ENCODE measurements around the gene ATP5MC2.
"Not testable (repeated sequence)": the region's sequence is repeated elsewhere in the genome, so short reads cannot be mapped to it uniquely, and the experiment has no call there.

ATP5MC2 gene

DNA sequence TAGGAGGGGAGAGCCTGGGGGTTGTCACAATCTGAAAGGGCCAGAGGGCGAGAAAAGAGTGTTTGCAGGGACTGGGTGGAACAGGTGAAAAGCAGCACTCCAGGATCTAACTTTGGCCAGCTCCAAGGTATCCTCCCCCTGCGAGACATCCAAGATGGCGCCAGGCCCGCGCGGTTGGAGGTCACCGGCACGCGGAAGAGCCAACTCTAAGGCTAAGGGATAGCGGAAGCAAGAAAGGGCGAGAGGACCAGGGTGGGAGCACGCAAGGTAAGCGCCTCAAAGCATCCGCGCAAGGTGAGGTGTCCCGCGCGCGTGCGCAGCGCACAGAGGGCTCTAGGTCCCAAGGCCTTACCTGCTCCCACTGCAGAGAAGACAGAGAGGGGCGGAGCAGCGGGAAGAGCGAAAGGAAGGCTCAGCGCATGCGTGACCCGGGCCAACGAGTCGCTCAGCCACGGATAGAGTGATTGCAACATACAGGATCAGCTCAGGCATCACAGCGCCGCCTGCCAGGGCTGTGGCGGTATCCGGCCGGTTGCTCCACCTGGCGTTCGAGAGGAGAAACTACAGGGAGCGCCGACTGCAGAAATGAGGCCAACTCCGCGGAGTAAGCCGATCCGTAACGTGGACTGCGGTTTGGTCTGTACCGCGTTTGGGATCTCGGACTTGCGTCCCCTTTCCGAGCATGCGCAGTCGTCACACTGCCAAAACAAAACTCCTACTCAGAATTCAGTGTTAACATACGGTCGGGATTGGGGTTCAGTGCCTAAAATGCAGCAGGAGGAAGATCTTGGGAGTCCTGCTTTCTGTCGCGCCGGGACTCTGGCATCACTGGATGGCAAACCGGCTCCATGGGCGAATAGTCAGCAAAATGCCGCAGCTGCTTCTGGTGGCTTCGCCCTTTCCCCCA lies at the start of gene ATP5MC2:
ATP5MC2 (minus strand) TSS at position 383 of the 907 bp plus-strand sequence. CDS start 3,469 bp downstream, outside the sequence.
- peak; percentile 93 to 99 (median 98) for DNase-seq

DNA sequence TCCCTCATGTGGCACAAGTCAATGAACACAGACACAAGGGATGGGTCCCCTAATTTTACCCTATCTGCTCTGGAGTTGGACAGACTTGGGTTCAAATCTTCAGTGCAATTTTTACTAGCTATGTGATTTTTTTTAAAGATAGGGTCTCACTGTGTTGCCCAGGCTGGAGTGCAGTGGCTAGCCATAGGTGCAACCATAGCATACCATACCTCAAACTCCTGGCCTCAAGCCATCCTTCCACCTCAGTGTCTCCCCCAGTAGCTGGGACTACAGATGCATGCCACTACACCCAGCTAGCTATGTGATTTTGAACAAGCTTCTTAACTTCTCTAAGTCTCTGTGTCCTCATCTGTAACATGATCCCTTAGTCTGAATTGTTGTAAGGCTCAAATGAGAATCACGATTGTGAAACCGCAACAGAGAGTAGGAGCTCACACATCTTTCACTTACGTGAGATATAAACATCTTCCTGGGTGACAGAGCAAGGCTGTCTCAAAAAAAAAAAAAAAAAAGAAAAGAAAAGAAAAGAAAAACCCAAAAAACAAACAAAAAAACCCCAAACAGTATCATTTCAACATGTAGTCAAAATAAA lies 46.7 kb upstream of the ATP5MC2 start:
- no peak for DNase-seq

DNA sequence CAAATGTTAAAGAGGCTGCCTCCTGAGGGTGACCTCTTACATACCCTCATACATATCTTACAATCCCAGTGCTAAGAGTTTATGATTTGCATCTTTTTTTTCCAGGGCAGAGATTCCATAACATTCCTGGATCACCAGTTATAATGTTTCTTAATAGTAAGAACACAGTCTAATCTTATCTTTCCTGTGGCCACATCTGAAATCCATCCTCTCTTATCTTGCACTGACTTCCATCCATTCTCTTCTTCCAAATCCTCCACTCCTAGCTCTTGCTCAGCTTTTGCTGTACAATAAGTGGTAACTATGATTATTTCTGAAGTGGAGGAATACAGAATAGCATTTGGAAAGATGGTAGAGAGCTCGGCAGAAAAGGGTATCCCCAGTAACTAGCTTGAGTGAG lies 45.1 kb upstream of the ATP5MC2 start:
- no peak for DNase-seq

DNA sequence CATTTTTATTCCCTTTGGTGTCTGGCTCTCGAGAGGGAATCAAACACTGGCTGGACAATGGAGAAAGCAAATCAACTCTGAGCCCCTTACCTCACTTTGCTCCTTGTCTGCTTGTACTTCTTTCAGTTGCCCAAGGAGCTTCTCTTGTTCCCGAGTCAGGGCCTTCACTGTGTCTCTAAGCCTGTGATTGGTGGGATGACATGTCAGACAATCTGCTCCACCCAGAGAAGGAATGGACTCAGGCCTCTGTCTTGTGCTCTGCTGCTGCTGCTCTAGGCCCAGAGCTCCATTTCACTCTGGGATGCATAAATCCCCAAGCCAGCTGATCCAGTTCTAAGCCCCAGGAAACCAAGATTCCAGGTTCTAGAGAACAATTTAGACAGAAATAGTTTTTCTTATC lies 43.8 kb upstream of the ATP5MC2 start:
- DNase-seq = no peak

DNA sequence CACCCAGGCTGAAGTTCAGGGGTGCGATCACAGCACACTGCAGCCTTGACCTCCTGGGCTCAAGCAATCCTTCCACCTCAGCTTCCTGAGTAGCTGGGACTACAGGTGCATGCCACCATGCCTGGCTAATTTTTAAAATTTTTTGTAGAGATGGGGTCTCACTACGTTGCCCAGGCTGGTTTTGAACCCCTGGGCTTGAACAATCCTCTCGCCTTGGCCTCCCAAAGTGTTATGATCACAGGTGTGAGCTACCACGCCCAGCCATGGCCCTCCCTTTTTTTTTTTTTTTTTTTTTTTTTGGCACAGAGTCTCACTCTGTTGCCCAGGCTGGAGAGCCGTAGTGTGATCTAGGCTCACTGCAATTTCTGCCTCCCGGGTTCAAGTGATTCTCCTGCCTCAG lies 42.7 kb upstream of the ATP5MC2 start:
- not testable (repeated sequence) for DNase-seq

DNA sequence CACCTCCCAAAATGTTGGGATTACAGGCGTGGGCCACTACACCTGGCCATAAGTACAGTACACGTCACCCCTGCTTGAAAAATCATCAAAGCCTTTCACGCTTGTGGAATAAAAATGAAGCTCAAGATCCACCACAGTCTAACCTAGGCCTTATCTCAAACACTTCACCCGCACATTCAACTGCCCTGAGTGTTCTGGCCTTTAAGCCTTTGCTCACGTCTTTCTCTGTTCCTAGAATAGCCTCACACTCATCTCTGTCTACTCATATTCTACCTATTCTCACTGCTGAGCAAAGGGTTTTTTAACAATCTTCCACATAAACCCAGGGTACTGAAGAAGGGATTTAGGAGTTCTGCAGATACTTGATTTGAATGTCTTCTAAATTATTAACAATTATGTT lies 41.4 kb upstream of the ATP5MC2 start:
- no peak for DNase-seq

DNA sequence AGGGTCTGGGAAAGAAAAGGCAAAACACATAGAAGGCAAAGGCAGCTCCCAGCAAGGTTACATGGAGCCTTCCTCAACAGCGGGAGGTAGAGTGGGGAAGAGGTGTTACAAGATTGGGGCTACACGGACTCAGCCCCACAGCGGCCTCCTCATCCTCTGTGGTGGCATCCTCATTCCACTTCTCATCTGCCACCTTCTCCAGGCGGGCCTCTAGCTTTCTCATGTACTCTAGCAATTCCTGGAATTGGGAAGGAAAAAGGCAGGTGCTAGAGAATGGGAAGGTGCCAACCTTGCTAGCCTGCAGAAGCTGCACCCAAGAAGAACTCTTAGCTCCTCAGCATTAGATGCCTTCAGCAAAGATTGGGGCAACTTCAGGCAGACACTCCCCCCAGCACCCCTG lies 38.1 kb upstream of the ATP5MC2 start:
- no peak for DNase-seq

DNA sequence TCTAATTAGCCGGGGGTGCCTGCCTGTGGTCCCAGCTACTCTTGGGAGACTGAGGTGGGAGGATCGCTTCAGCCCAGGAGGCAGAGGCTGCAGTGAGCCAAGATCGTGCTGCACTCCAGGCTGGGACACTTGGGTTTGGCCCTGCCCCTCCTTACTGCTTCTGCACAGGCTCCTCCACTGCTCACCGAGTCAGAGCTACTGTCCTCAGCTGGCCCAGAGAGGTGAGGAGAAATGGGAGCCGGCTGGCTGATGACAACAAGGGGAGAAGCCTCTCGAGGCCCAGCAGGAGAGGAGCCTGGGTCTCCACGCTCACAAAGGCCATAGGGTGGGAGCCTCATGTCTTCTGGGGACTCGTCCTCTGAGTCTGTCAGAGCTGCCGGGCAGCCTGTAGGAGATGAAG lies 37.6 kb upstream of the ATP5MC2 start:
- DNase-seq = no peak

DNA sequence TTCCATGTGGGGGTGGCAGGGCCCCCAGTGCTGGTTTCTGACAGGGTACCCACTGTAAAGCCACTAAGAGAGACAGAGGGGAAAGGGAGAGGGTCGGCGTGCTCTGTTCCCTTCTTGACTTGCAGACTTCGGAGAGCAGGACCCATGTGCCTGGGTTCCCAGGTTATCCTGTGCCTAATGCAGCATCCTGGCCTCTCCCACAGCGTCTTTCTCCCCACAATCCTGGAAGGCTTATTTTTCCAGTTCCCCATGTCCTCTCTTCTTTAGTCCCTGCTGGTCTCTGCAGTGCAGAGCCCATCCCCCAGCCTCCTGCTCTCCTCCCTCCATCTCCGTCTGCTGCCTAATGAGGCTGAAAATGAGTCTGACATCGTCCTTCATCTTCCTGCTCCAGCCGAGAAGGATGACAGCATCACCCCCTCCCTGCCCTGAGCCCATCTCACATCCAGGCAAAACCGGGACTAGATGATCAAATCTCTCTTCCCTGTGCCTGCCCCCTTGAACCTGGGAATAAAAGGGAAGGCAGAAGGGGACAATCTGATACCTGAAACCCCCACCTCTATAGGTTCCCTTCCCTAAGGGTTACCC lies 36.3 kb upstream of the ATP5MC2 start:
- peak in 1 of 14 donors; percentile 45 for DNase-seq

DNA sequence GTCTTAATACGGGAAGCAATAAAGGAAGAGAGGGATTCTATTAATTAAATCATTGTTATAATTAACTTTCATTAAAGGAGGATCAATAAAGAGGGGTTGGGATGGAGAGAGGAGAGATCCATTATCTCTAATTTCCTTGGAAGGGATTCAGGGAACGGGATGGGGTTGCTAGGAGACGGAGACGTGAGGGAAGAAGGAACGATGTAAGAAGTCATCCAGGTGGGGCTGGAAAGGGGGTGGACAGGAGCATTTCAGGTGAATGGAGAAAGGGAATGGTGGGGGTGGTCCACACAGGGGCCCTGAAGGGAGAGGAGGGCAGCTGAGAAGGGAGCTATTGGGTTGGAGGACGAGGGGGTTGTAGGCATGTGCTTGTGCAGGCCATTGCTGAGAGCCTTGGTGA lies 34.2 kb upstream of the ATP5MC2 start:
- no peak for DNase-seq

DNA sequence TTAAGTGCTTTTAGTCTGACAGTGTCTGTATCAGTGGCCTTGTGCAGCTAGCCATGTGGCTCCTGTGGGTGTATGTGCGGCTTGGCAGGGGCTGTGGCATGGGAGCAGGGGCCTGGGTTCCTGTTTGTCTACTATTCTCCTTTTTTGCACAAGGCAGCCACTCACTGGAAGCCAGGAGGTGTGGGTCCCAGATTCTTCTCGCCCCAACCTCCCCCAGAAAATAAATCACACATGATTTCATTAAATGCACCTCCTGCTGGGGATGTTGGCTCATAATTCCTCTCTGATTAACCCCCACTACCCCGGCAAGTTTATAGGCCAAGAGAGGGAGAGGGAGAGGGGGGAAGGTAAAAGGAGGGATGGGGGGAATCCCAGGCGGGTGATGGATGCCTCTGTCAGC lies 33.8 kb upstream of the ATP5MC2 start:
- peak in 1 of 14 donors; percentile 37 for DNase-seq

DNA sequence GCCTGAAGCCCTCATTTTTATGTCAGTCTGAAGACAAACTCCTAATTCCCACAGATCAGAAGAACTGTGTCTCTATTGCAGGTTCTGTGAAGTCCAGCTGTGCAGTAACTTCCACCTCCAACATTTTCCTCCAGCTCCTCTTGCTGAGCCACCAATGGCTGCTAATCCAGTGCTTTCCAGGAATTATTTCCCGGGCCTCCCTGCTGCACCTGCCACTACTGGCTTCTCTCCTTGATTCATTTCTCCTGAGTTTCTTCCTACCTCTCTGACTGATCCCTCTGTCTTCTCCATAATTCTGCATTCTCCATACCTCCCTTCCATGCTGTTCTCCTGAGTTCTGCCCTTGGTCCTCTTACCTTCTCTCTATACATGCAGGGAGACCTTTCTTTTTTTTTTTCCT lies 30.2 kb upstream of the ATP5MC2 start:
- DNase-seq = no peak

DNA sequence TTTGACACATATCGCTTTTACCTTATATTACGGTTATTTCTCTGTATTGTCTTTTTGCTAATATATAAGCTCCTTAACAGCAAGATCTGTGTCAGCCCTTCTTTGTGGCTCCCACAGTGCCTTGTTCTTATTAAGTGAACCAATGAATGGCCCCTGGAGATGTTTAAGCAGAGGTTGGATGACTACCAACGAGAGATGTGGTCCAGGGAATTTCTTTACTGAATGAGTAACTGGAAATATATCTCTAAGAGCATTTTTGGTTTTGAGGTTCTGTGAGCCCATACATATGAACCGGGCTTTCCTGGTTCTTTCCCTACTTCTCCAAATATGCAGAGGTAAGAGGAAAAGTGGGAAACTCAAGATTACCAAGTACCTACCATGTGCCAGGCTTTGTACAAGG lies 27.9 kb upstream of the ATP5MC2 start:
- no peak for DNase-seq

DNA sequence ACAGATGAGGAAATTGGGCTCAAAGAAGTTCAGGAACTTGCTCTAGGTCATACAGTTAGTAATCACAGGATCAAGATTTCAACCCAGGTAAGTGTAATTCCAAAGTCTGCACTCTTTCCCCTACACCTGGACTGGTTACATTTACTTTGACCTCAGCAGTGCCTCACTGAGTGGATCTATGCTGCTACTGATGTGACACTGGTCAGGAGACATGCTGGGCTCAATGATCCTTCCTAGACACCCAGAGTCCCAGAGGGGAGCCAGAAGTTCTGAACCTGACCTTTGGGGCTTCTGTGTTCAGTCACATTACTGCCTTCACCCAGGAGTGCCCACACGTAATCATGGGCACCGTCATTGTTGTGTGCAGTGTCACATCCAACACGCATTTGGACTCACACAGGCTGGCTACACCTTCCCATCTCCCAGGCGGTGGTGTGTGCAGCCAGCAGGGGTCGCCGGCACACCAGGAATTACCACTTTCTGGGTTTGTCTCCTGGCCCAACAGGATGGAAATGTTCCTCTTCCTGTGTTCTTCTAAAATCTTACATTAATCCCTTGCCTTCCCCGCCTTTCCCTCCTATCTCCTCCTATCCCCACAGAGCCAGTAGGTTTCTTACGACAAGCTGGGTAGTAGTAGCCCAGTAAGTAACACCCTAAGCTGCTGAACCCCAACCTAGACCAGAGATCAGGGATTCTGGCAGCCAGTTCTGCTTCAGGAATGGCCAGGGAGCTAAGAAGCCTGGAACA lies 25.8 kb upstream of the ATP5MC2 start:
- peak in 12 of 14 donors; percentile 19 to 80 (median 55) for DNase-seq

DNA sequence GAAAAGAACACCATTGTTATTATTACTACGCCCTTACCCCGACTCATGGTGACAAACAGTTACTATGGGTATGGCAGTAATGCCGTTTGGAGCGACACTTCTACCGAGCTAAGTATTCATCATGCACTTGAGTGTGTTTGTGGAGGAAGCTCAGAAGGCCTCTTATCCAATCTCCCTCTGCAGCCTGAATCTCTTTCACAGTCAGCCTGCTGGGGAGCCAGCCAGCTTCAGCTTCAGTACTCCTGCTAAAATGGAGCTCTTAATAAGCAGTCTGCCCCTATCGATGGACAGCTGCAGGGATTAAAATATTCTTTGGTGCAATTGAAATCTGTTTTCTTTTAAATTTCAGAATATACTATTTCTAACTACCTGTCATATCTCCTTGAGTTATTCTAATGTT lies 24.7 kb upstream of the ATP5MC2 start:
- peak in 1 of 14 donors; percentile 16 for DNase-seq

DNA sequence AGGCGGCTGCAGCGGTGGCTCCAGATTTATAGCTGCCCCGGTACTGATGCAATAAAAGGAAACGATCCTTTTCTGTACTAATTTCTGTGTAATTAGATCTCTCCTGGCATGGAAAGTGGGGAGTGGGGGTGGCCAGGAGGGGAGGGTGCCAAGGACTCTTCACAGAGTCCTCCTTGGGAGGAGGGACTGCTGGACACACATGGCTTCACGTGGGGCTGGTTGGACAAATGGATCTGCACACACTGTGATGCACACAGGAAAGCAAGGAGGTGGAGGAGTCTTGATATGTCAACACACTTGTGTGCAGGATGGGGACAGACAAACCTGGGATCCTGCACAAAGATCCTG lies 23.8 kb upstream of the ATP5MC2 start:
- DNase-seq = no peak

DNA sequence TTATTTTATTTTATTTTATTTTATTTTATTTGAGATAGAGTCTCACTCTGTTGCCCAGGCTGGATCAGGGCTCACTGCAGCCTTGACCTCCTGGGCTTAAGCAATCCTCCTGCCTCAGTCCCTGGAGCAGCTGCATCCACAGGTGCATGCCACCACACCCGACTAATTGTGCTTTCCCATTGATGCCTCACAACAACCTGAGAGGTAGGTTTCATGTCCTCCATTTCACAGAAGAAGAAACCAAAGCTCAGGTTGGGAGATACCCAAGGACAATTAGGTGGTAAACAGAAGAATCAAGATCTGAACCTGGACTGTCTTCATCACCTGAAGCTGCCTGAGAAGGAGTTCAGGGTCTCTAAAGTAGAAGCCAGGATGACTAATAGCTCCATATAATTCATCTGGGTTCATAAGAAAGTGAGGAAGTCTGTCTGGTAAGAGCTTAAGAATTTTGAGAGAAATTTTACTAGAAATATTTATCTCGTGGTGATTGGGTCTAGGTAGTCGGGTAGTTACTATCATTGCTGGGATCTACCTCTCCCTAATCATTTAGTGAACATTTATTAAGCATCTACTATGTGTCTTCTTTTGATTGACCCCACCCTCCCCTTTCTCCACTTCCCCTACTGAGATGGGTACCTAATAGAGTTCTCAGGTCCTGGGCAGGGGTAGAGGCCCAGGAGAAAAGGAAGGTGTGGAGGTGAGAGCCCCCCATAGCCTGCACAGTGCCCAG lies 23.2 kb upstream of the ATP5MC2 start:
- DNase-seq = no peak

DNA sequence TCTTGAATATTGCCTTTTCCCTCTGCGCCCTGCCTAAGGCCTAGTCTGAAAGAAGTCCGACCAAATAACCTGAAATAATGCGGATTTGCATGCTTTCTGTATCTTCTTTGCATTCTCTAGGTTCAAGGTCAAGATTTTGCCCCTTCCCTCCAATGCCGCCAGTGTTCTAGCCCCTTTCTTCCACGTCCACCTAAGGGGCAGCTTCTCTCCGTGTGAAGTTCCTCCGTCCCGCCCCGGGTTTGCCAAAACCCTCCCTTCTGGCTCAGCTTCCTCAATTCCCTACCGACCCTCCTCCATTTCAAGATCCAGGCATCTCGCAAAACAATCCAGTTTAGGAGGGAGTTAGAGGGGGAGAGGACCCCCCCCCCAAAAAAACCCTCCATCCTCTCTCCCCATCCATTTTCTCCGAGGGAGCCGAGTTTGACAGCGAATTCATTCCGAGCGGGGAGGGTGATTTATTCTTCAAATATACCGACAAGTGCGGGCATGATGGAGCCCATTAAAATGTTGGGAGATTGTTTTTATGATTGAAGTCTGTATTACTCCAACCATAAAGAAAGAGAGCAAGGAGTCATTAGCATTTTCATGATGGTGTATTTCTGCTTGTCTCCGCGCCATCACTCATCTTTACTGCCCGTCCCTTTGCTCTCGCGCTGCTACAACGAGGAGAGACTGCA lies 20.9 kb upstream of the ATP5MC2 start:
- DNase-seq = no peak

DNA sequence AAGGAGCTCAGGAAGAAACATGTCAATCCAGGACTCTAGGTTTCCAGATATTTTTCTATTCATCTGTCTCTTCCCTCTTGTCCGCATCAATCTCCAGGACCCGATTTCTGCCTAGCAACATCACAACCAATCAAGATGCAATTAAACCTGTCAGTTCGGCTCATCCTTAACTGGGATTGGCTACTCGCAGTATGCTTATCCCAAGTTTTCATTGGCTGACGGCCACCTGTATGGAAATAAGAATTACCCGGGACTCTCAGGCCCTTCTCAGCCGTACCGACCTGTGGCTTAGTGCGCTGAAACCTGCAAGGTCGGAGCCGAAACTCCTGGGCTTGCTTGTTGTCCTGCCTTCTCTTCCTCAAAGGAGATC lies 20.4 kb upstream of the ATP5MC2 start:
- DNase-seq = peak in 12 of 14 donors; percentile 37 to 93 (median 56)

DNA sequence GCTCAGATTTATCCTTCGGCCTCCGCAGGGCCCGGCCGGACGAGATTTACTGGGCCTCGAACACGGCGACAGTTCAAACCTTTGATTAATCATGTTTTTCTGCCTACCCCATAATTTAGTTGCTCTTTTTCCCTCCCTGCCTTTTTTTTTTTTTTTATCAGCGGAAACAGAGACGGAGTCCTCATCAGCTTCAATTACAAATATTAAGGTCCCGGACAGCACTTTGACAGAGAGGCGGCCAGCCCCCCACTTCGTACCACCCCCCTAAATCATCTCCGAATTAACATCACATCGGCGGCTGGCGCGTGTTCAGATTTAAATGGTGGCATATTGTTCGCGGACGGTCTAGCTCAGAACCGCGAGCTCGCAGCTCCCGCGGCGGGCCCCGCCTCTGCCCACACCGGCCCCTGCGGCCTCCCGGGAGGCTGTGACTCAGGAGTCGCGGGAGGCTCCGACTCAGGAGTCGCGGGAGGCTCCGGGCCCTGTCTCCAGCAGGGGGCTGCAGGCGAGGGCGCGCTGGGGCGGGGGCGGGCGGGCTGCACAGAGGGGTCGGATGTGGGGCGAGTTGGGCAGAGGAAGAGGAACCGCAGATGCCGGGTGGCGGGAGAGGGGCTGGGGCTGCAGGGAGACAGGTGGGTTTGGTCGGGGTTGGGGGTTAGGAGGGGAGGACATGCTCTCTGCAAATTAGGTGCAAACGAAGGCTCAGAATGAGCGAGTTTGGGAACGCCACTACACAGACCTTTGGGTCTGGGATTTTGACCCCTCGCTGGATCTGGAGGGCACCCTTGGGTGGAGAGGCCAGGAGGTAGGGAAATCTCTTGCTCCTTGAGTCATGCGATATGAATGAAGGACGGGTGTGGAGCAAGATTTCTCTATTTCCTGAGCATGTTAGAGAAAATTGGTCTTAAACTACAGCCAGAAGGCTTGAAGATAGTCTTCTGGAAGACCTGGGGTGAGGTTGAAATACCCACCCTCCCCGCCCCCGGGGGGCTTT lies 19.6 kb upstream of the ATP5MC2 start:
- DNase-seq = peak in 1 of 14 donors; percentile 22
